ENCODE data around the gene HYDIN. TPM values are rescaled to one million over a fixed set of nuclear protein-coding genes. Genes with fewer than 3 reads are reported as not detected.
A peak's percentile ranks its signal among the peaks of the same experiment; 100 is the strongest.

HYDIN gene
- polyA plus RNA-seq, 1 of the 3 experiments (the other 2 are of a cell fraction): 0.33 TPM

GRCh38 chr16:71255721-71256120 lies 25.2 kb upstream of the HYDIN start:
- Histone ChIP-seq H3K27ac (ENCODE audit: low read depth in 2 of 2, low read length in 1 of 2) (peak overlapping the region in 1 of 2 experiments; percentile 64; a peak in 2 of 4 replicates), H3K27me3 (ENCODE audit: insufficient read depth) (no peaks in the 10 kb centered on the region; the same call in 1 of the 2 replicates), H3F3A (replicated peaks; ENCODE audit: insufficient read depth) (no peaks in the 10 kb centered on the region), H4K20me1 (ENCODE audit: insufficient read depth) (no peaks in the 10 kb centered on the region), H3K9me3 (no peaks in the 10 kb centered on the region), H3K9me2 (no peaks in the 10 kb centered on the region), H3K4me3 (ENCODE audit: low read depth in 2 of 2, low read length in 1 of 2) (no peak overlapping the region), H3K79me2 (ENCODE audit: insufficient read depth) (no peaks in the 10 kb centered on the region), H2AFZ (ENCODE audit: low read depth) (no peak overlapping the region), H3K9ac (no peak overlapping the region), H3K4me2 (no peak overlapping the region), H3K4me1 (ENCODE audit: control insufficient read depth in 1 of 2, insufficient read depth in 2 of 2, low read depth in 1 of 2, low read length in 1 of 2) (peaks cover 0 to 9% of the 10 kb centered on the region in 2 experiments; a peak in 2 of 4 replicates), H3K36me3 (replicated peaks in 1 of 2; ENCODE audit: control insufficient read depth in 1 of 2, insufficient read depth in 2 of 2, low read length in 1 of 2) (no peaks in the 10 kb centered on the region)
- 12% methylated on average over 6 of the region's 6 CpGs for WGBS (ENCODE audit: low lambda C conversion rate)
- no peak for TF ChIP-seq EZH2phosphoT487 (IDR thresholded peaks at IDR 0.05; ENCODE audit: borderline replicate concordance, low read depth)
- TF ChIP-seq, protein P1, sequence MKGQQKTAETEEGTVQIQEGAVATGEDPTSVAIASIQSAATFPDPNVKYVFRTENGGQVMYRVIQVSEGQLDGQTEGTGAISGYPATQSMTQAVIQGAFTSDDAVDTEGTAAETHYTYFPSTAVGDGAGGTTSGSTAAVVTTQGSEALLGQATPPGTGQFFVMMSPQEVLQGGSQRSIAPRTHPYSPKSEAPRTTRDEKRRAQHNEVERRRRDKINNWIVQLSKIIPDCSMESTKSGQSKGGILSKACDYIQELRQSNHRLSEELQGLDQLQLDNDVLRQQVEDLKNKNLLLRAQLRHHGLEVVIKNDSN (IDR thresholded peaks at IDR 0.05; ENCODE audit: borderline replicate concordance, low read depth): no peak
- no peak for TF ChIP-seq JUND (IDR thresholded peaks at IDR 0.05)
- TF ChIP-seq GABPA (IDR thresholded peaks at IDR 0.05; ENCODE audit: low read depth): no peak
- TF ChIP-seq, protein P2, sequence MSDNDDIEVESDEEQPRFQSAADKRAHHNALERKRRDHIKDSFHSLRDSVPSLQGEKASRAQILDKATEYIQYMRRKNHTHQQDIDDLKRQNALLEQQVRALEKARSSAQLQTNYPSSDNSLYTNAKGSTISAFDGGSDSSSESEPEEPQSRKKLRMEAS (IDR thresholded peaks at IDR 0.05; ENCODE audit: low read depth): no peak
- TF ChIP-seq FOSL2 (IDR thresholded peaks at IDR 0.05; ENCODE audit: borderline replicate concordance, low read depth): no peak
- ChIA-PET POLR2A (no interaction called here), CTCF (interaction anchor here (1.8 kb wide), 1 partner anchor 56 kb away, joined by 4 read pairs; no protein-coding TSS in a partner anchor)
- peak; percentile 49 for DNase-seq

- H3K9ac ChIP-seq: no peak overlapping the region
- no peak overlapping the region for H2AFZ ChIP-seq (ENCODE audit: low read depth)
- POLR2A ChIA-PET: no interaction called here
- no peaks in the 10 kb centered on the region for H3K36me3 ChIP-seq (replicated peaks in 1 of 2; ENCODE audit: control insufficient read depth in 1 of 2, insufficient read depth in 2 of 2, low read length in 1 of 2)
- H3K4me2 ChIP-seq: no peak overlapping the region
- no peaks in the 10 kb centered on the region for H3K9me3 ChIP-seq
- H4K20me1 ChIP-seq (ENCODE audit: insufficient read depth): no peaks in the 10 kb centered on the region
- H3K27ac ChIP-seq (ENCODE audit: low read depth in 2 of 2, low read length in 1 of 2): no peak overlapping the region
- 53% methylated on average over 4 of the region's 4 CpGs for WGBS (ENCODE audit: low lambda C conversion rate)
- H3K4me3 ChIP-seq (ENCODE audit: low read depth in 2 of 2, low read length in 1 of 2): no peak overlapping the region
- no peaks in the 10 kb centered on the region for H3K9me2 ChIP-seq
- H3F3A ChIP-seq (replicated peaks; ENCODE audit: insufficient read depth): no peaks in the 10 kb centered on the region
- no peak for DNase-seq
- TF ChIP-seq PBX3 (IDR thresholded peaks at IDR 0.05): no peak
- no peak for TF ChIP-seq YY1 (IDR thresholded peaks at IDR 0.05; ENCODE audit: low read depth)
- TF ChIP-seq CTCF (IDR thresholded peaks at IDR 0.05): no peak
- no peak for TF ChIP-seq SIN3A (IDR thresholded peaks at IDR 0.05; ENCODE audit: borderline replicate concordance, low read depth, low read length)
- CTCF ChIA-PET: interaction anchor here (1.8 kb wide), 1 partner anchor 57 kb away, joined by 4 read pairs; no protein-coding TSS in a partner anchor
- H3K4me1 ChIP-seq (ENCODE audit: control insufficient read depth in 1 of 2, insufficient read depth in 2 of 2, low read depth in 1 of 2, low read length in 1 of 2): peaks cover 0 to 9% of the 10 kb centered on the region in 2 experiments; a peak in 2 of 4 replicates
- H3K79me2 ChIP-seq (ENCODE audit: insufficient read depth): no peaks in the 10 kb centered on the region
- no peaks in the 10 kb centered on the region; the same call in 1 of the 2 replicates for H3K27me3 ChIP-seq (ENCODE audit: insufficient read depth)
Measured at GRCh38 chr16:71254832-71255525, 24.5 kb upstream of the HYDIN start.
